NCI-H2107 treated with DMSO at 0.1 percent for 48 hours (cell line): ENCODE data around the gene OR2S2.
"Not testable (repeated sequence)": the region's sequence is repeated elsewhere in the genome, so short reads cannot be mapped to it uniquely, and the experiment has no call there.

Experiments used
- DNase-seq: peaks from one replicate; lab custom pipeline; 2025; ENCODE audit not compliant: unreplicated experiment; lab: John Stamatoyannopoulos, UW

Gene OR2S2, protein sequence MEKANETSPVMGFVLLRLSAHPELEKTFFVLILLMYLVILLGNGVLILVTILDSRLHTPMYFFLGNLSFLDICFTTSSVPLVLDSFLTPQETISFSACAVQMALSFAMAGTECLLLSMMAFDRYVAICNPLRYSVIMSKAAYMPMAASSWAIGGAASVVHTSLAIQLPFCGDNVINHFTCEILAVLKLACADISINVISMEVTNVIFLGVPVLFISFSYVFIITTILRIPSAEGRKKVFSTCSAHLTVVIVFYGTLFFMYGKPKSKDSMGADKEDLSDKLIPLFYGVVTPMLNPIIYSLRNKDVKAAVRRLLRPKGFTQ

DNA sequence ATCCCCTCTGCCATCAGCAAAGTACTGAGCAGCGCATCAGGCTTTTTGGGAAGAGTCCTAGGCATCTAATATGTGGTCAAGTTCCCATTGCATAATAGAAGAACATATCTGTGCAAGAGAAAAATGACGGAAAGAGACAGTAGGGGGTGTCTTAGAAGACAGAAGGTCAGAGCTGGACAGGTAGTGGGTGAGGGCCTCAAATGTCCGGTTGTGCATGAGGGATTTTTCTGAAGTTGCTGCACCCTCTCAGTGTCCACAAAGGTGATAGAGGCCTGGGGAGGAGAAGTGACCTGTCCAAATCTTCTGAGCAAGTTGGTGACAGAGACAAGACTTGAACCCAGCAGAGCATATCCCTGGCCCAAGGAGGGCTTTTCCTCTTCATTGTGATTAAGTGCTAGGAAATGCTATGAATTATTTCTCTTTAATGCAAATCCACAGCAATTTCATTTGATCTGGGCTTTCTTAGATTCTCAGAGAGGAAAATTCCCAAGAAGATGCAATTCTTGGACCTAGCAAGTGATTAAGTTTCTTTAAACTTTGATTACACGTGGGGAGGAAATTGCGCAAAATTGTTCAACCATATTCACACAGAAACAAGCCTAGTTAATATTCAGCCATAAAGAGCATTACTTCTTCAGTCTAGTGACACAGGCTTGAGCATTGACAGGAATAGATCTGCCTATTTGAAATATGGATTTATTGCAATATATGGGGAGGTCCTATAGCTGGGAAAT is at the start of gene OR2S2:
TSS of gene OR2S2 (minus strand) at position 51 of the 734 bp plus-strand sequence. CDS start 56 bp downstream, outside the sequence.
- no peak for DNase-seq

DNA sequence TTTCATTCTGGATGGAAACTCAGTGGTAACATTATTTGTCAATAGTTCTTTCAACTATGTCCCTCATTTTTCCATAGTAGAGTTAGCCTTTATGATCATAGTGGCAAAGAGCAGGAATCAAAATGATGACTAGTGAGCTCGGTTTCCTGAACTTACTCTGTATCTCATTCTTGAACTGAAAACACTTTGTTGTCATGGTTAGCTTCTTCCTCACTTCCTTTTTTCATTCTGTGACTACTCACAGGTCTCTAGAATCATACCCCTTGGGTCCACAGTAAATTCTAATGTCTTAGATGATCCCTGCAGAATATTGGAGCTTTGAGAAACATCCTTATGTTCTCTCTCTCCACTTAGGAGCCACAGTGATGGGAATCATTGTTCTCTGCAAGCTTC is 49.4 kb upstream of the OR2S2 start:
- DNase-seq, result no peak

DNA sequence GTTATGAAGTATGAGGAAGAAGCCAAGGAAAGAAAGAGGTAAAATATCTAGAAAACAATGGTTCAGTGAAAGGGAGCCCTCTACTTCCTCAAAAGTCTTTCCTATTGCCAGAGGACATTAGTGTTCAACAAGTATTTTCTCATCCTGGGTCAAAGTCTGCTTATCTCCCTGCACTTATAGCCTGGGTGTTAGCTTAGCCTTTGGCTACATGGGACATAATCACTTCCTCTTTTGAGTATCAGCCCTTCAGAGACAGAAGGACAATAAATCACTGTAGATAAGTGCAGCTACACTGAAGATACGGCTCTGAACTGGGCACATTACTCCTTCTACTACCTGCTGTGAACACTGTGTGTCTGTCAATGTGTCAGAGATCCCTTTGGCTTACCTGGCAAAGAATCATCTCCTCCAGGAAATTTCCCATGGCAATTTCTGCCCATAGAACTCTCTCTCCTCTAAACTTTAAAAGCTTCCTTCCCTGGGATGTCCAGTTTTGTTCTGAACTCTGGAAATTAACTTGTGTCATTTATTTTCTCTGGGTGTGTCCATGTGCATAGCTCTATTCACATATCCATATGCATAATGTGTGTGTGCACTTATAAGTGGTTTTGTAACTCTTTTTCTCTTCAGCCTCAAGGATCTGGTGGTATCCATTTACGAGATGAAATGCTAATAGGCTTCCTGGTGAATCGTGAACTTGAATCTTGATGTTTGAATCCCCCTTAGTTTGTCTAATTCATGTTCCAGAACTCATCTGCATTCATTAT is 48.8 kb upstream of the OR2S2 start:
- no peak for DNase-seq

DNA sequence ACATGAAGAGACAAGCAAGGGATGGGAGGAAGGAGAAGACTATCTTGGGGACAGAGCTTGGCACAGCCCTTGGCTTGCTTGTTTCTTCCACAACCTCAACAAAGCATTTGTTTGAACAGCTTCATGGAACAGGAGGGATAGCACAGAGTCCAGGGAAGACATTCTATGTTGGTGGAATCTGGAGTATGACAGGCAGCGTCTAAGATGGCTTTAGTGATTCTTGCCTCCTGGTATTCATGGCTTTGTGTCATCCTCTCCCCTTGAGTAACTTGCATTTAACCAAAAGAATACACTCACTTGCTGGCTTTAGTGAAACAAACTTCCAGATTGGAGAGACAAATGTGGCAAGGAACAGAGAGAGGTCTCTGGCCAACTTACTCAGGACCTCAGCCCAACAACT is 47.9 kb upstream of the OR2S2 start:
- DNase-seq, result no peak

DNA sequence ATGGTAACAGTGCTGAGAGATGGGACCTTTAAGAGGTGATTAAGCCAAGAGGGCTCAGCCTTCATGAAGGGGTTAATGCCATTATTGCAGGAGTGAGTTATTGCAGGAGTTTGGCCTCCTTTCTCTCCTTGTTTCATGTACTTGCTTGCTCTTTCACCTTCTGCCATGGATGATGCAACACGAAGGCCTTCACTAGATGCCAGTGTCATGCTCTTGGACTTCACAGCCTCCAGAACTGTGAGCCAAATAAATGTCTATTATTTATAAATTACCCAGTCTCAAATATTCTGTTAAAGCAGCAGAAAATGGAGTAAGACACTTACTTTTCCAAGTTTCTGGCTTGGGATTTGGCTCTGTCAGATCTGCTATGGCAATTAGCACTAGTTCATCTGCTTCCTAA is 40.4 kb upstream of the OR2S2 start:
- no peak for DNase-seq

DNA sequence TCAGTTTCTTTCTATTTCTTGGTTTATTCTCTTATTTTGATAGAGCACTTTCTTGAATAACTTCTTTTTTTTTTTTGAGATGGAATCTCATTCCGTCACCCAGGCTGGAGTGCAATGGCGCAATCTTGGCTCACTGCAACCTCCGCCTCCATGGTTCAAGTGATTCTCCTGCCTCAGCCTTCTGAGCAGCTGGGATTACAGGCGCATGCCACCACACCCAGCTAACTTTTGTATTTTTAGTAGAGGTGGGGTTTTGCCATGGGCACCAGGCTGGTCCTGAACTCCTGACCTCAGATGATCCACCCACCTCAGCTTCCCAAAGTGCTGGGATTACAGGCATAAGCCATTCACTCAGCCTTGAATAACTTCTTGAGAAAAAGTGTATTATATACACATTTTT is 39.1 kb upstream of the OR2S2 start:
- not testable (repeated sequence) for DNase-seq

DNA sequence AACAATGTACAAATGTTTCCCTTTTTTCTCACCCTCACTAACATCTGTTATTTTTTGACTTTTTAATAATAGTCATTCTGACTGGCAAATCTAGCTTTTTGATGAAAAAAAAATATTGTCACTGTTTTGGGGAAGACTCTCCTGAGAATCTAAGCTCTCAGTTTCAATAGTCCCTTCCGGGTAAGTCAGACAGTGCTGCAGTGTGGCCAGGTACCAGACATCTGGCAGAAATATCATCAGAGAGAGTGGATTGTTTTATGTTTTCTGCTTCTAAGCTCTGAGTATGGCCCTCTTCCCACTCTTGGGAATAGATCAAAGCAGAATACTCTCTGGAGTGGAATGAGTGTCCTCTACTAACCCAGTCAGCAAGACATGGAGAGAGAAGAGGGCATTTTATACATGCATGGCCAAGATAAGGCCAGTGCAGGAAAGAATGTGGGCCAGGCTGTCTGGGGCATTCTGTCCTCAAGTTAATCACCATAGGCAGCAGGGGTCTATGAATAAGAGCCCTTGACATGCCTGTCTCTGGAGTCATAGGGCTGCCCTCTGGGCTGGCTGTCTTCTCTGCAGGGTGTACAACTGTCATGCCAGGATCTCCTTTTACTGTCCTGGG is 38.5 kb upstream of the OR2S2 start:
- DNase-seq, result no peak

DNA sequence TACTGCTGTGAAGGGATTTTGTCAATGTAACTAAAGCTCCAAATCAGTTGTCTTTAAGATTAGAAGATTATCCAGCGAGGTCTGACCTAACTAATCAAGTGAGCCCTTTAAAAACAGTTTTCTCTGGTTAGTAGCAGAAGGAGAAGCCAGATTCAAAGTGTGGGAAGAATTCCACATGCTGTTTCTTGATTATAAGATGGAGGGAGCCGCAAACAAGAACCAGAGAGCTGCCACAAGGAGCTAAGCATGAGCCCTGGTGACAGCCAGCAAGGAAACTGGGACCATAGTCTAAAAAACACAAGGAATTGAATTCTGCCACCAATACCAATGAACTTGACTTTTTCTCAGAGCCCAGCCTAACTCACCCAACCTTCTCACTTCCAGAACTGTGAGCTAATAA is 37.0 kb upstream of the OR2S2 start:
- DNase-seq, result no peak

DNA sequence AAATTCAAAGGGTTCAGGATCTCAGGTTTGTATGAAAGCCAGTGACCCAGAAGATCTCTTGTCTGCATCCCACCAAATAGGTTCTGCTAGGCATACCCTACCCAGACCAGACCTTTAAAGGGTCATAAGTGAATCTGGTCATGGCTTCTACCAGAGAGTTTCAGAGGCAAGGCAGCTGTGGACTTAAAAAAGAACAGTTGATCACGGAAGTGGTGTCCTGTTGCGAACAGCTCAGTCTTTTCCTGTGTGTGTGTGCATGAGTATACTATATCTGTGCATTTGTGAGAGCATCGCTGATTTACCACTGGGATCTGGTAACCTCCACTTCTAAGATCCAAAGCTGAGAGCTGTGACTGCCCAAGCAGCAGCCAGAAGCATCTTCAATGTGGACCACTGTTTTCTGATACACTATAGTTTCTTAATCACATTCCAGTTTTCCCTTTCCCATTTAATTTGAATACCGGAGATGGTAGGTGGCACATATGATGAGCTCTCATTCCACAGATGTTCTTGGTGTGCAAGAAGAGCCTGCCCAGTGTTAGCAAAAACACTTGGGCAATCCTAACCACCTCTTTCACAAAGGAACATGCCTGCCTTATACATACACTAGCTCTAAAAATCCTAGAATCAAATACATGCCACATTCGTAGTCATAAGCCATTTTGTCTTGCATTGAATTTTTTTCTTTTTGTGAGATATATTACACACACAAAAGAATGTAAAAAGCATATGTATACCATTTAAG is 36.2 kb upstream of the OR2S2 start:
- DNase-seq, result peak; percentile 2

DNA sequence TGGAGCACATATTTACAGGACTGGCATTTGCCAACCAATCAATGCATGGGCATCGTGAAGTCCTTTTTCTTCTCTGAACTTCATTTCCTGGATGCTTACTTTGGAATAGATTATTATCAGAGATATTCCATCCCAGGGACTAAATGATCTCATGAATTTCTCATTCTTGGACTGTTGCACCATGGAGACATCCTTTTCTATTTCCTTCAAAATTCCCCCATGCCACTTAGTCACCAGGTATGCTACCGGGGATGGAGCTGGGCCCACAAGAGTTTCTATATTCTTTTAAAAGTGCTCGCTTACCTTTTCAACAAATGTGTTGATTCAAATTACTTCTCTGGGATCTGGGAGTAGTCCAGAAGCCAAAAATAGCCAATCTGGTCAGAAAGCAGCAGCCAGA is 35.2 kb upstream of the OR2S2 start:
- DNase-seq, result not testable (repeated sequence)

DNA sequence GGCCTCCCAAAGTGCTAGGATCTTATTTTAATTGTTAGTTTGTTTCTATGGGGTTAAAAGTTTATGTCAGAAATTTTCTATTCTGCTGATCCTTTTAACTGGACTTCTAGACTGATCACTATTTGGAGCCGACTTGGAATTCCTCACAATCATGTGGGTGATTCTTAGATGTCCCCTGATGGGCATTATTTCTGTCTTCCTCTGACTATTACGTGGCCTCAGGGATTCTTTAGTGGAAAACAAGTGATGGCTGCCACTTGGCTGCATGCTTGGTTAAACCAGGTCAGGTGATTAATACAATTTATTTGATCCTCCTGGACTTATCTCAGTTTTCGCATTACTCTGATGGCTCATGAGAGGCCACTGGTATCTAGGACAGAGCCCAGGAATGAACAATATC is 32.2 kb upstream of the OR2S2 start:
- no peak for DNase-seq

DNA sequence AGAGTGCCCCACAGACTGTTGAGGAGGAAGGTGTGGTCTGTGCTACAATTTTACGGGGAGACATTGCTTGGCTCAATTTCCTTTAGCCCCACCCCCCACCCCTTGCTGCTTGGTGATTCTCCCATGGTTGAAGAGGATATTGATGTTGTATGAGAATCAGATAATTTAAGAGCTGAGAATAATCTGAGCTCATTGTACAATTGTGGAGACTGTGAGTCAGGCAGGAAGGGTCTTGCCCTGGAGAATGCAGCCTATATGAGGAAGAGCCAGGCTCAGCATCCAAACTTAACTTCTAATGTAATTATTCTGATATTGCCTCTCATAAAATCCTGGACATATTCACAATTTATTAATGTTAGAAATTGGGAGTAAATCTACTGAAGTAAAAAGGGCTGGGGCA is 26.1 kb upstream of the OR2S2 start:
- DNase-seq, result no peak

DNA sequence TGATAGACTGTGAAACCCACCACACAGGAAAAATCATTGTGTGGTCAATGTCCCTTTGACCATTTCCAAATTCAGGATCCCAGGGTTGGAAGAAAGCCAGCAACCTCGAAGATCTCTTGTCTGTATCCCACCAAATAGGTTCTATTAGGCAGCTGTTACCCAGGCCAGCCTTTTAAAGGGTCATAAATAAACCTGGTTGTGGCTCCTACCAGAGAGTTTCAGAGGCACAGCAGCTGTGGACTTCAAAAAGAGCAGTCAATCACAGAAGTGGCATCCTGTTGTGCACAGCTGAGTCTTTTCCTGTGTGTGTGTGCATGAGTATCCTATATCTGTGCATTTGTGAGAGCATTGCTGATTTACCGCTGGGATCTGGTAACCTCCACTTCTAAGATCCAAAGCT is 23.7 kb upstream of the OR2S2 start:
- no peak for DNase-seq

DNA sequence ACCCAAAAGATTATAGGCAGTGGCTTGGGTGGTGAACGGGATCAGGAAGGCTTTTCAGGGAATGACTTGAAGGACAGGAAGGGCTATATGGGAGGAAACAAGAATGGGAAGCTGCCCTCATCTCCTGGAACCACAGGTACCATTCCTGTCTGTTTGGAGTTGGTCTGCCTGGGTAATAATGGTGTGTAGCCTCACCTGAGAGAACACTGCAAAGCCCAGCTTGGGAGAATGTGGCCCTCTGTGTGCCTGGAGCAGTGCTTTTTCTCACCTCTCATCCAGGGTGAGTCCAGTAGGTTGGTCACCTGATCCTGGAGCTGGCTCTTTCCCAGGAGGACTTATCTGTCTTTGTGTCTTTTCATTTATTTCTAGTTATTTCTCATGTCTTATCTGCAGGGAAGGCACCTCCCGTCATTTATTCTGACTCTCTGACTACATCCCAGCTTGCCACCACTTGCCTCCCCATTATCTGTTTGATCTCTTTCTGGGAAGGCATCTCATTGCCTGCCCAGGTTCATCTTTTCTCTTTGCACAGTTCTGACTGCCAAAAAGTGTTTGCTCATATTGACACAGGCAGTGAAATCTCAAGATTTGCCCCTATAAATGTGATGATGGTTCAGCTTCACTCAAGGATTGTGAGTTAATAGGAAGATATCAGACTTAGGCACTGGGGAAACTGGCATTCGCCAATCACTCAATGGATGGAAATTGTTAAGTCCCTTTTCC is 22.5 kb upstream of the OR2S2 start:
- DNase-seq, result no peak

DNA sequence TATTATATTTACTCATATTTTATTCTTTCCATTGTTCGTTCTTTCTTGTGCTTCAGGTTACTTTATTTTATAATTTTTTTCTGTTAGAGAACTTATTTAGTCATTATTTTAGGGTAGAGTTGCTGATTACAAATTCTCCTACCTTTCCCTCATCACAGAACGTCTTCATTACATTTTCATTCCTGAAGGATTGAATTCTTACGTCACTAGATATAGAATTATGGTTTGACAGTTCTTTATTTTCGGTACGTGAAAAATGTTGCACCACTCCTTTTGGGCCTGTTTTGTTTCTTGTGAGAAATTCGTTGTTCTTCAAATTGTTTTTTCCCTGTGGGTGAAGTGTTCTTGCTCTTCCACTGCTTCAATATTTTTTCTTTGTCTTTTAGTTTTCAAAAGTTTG is 20.8 kb upstream of the OR2S2 start:
- DNase-seq, result no peak

DNA sequence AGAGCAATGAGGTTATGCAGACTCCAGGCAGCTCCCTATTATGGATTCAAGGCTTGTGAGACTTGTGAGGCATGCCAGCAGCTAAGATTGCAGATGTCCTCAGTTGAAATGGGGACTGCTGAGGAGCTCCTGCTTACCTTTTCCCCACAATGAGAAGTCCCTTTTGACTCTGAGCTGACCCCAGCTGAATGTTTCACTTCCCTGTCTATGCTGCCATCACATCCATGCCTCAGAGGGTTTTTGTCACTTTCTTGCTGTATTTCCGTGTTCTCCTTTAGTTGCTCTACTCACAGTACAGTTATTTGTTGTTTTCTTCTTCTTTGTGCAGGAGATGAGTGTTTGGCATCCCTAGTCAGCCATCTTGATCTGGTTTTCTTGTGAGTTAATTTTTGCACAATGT is 18.8 kb upstream of the OR2S2 start:
- no peak for DNase-seq

DNA sequence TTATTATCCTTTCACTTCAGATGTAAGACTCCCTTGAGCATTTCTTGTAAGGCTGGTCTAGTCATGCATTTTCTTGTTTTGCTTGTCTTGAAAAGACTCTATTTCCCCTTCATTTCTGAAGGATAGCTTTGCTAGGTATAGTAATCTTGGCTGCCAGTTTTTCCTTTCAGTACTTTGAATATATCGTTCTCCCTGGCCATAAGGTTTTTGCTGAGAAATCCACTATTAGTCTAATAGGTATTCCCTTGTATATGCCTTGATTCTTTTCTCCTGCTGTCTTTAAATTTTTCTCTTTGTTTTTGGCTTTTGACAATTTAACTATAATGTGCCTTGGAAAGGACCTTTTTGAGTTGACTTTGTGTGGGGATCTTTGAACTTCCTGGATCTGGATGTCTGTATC is 16.8 kb upstream of the OR2S2 start:
- no peak for DNase-seq

DNA sequence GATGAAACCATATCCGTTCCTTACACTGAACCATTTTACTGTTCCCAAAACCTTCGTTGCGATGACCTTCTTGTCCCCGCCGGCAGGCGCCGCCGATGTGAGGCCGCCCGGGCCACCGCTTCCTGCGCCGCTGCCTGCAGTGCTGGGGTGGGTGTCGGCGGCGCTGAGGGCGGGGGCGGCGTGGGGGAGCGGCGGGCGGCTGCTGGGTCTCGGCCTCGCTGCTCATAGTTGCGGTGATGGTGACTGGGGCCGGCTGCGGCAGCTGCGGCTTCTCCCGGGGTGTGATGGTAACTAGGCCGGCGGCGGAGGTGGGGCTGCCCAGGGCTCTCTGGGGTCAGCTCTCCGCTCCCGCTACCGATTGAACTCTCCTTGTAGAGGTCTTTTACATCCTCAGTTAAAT is 14.1 kb upstream of the OR2S2 start:
- no peak for DNase-seq

DNA sequence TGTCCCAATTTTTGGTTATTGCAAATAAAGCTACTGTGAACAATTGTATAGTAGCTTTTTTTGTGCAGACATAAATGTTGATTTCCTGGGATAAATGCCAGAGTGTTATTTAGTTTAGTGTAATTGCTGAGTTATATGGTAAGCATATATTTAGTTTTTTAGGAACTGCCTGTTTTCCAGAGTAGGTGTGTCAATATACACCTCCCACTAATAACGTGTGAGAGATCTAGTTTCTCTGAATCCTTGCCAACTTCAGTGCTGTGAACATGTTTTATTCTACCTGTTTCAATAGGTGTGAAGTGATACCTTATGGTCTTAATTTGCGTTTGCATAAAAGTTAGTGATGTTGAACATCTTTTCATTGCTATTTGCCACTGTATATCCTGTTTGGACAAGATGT is 9.1 kb upstream of the OR2S2 start:
- DNase-seq, result peak; percentile 3

DNA sequence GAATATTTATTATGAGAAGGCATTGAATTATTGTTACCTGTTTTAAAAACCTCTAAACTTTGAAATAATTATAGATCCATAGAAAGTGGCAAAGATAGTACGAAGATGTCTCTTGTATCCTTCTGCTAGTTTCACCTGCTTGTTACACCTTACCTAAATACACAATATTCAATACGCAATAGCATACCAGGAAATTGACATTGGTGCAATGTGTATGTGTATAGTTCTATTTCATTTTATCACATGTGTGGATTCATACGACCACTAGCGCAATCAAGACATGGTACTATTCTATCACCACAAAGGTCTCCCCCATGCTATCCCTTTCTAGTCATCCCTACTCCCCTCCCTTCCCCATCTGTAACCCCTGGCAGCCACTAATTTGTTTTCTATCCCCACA is 8.5 kb upstream of the OR2S2 start:
- no peak for DNase-seq
